Measurements from ENCODE around the gene PCDHGA1.
A peak's percentile ranks its signal among the peaks of the same experiment; 100 is the strongest.

PCDHGA1 gene

GRCh38 chr5:141493500-141494422 is 163.4 kb downstream of the PCDHGA1 start:
- no peak for DNase-seq

GRCh38 chr5:141494761-141495452 is 164.6 kb downstream of the PCDHGA1 start:
- DNase-seq, result no peak

- no peak for DNase-seq
Observed at GRCh38 chr5:141495453-141495811, 165.1 kb downstream of the PCDHGA1 start.

- no peak for DNase-seq
Observed at GRCh38 chr5:141496038-141496437, 165.7 kb downstream of the PCDHGA1 start.

- no peak for DNase-seq
Observed at GRCh38 chr5:141501761-141502160, 171.4 kb downstream of the PCDHGA1 start.

GRCh38 chr5:141503681-141504080 is 173.4 kb downstream of the PCDHGA1 start:
- no peak for DNase-seq

GRCh38 chr5:141504216-141504615 is 173.9 kb downstream of the PCDHGA1 start:
- no peak for DNase-seq

GRCh38 chr5:141506381-141507155 is 176.3 kb downstream of the PCDHGA1 start:
- no peak for DNase-seq

- DNase-seq, result no peak
Observed at GRCh38 chr5:141507387-141508091, 177.2 kb downstream of the PCDHGA1 start.

- no peak for DNase-seq
Observed at GRCh38 chr5:141508440-141508797, 178.1 kb downstream of the PCDHGA1 start.

GRCh38 chr5:141508798-141509611 is 178.7 kb downstream of the PCDHGA1 start:
- no peak for DNase-seq

- no peak for DNase-seq
Observed at GRCh38 chr5:141510160-141510559, 179.8 kb downstream of the PCDHGA1 start.

GRCh38 chr5:141510850-141511601 is 180.7 kb downstream of the PCDHGA1 start:
- no peak for DNase-seq

GRCh38 chr5:141511771-141512325 is 181.5 kb downstream of the PCDHGA1 start:
- no peak for DNase-seq

GRCh38 chr5:141512390-141512910 is 182.1 kb downstream of the PCDHGA1 start:
- DNase-seq, result peak; percentile 85

- DNase-seq, result peak; percentile 47
Observed at GRCh38 chr5:141512911-141513626, 182.8 kb downstream of the PCDHGA1 start.

GRCh38 chr5:141513627-141514329 is 183.5 kb downstream of the PCDHGA1 start:
- DNase-seq, result peak; percentile 78

- no peak for DNase-seq
Observed at GRCh38 chr5:141514330-141515133, 184.2 kb downstream of the PCDHGA1 start.

Data from activated naive CD4-positive, alpha-beta T cell treated with Interleukin-2 at 50 U/mL for 16 hours (primary cell).